Natural killer cell (primary cell): ENCODE data around the gene MYO3A. TPM values are rescaled to one million over a fixed set of nuclear protein-coding genes. Genes with fewer than 3 reads are reported as not detected.

Source experiments
- ATAC-seq, 3 donors: fragments of 150-1000 bp in 2 of 3; fragments of 200-7000 bp in 1 of 3; cut with Tn5 transposase; 1 replicate in 1 of 3; 2 replicates in 2 of 3; pipeline ENCODE4 v1.10.0; 2021; ENCODE audit warnings: mild to moderate bottlenecking in 2 of 3, moderate library complexity in 2 of 3
- DNase-seq, 2 donors: peaks; one replicate each; pipeline versions ENCODE4 v3.0.0 to v3.0.0-alpha.2; 2013 to 2021; ENCODE audit warnings: mixed read lengths in 1 of 2
- H3K27ac ChIP-seq: one replicate; pipeline ENCODE4 v1.5.1; 2013; ENCODE audit warnings: mild to moderate bottlenecking, low read length
- H3K27me3 ChIP-seq: one replicate; pipeline ENCODE4 v1.6.1; 2013; ENCODE audit warnings: low read length; ENCODE audit not compliant: control insufficient read depth, insufficient read depth
- H3K36me3 ChIP-seq: one replicate; pipeline ENCODE4 v1.6.1; 2013; ENCODE audit warnings: low read length; ENCODE audit not compliant: control insufficient read depth, insufficient read depth
- H3K4me1 ChIP-seq: one replicate; pipeline ENCODE4 v1.6.1; 2013; ENCODE audit warnings: low read length; ENCODE audit not compliant: control insufficient read depth, insufficient read depth
- H3K4me3 ChIP-seq: one replicate; pipeline ENCODE4 v1.5.1; 2013; ENCODE audit warnings: low read length
- H3K9me3 ChIP-seq: one replicate; pipeline ENCODE4 v1.6.1; 2013; ENCODE audit warnings: low read length; ENCODE audit not compliant: control insufficient read depth, insufficient read depth
- H3K27ac Mint-ChIP-seq, 2 donors: one replicate each; pipeline ENCODE4 v1.8.0; 2022; ENCODE audit warnings: mild to moderate bottlenecking in 2 of 2, mixed read lengths in 2 of 2, moderate library complexity in 1 of 2
- H3K27me3 Mint-ChIP-seq, 2 donors: one replicate each; pipeline ENCODE4 v1.8.0; 2022; ENCODE audit warnings: low read depth in 2 of 2, mixed read lengths in 2 of 2
- H3K36me3 Mint-ChIP-seq: one replicate; pipeline ENCODE4 v1.8.0; 2022; ENCODE audit warnings: mixed read lengths
- H3K4me1 Mint-ChIP-seq, 2 donors: one replicate each; pipeline ENCODE4 v1.8.0; 2022; ENCODE audit warnings: mixed read lengths in 2 of 2
- H3K4me3 Mint-ChIP-seq: one replicate; pipeline ENCODE4 v1.8.0; 2022; ENCODE audit warnings: mild to moderate bottlenecking, moderate library complexity, mixed read lengths
- H3K9me3 Mint-ChIP-seq, 2 donors: one replicate each; pipeline ENCODE4 v1.8.0; 2022; ENCODE audit warnings: mixed read lengths in 2 of 2
- CTCF ChIP-seq: fragments of 200-600 bp; IDR thresholded peaks from one replicate; pipeline ENCODE4 v1.8.0; 2022; ENCODE audit warnings: antibody characterized with exemption
- WGBS: methylation state at CpG from one replicate; pipeline ENCODE4 v1.1.7; 2013; ENCODE audit warnings: missing lambda C conversion rate; ENCODE audit not compliant: insufficient coverage; 5-methylcytosine and 5-hydroxymethylcytosine counted together
- intact Hi-C: fragments of 100-400 bp; cut with micrococcal nuclease; formaldehyde crosslinking; loops from one replicate; pipeline ENCODE4 v1.14.2; 2022
- total RNA-seq, 4 donors: library from RNA; stranded (reverse); fragments of 120-200 nt in 1 of 4; gene quantifications; one replicate each; pipeline versions ENCODE4 v1.2.3 to v1.2.4, GENCODE V29; 2013 to 2022

MYO3A gene
- total RNA-seq, 3 donors from 2014 or later (not counting 1 experiment from before 2014, with no cell fraction given) = not detected

DNA sequence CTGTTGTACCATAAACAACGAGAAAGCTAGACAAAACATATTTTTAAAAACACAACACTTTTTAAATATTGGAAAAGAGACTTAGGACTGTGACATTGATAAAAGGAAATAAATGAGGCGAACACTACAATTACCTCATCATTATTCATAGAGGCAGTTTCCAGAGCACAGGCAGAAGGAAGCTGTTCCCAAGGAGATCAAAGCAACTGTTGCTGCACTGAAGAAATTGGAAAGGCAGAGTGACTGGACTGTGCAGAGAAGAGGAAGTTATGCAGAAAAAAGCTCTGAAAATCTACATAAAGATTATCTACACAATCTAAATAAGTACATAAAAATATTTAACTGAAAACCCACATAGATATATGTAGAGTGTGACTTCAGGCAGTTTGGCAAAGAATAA is 32.8 kb downstream of the MYO3A start:
- Mint-ChIP-seq H3K27ac (no peak overlapping the region), H3K4me3 (no peak overlapping the region), H3K36me3 (no peaks in the 10 kb centered on the region), H3K9me3 (peaks cover 5 to 7% of the 10 kb centered on the region in 2 donors), H3K4me1 (no peaks in the 10 kb centered on the region), H3K27me3 (no peaks in the 10 kb centered on the region)
- Histone ChIP-seq H3K4me3 (no peak overlapping the region), H3K27ac (no peak overlapping the region), H3K9me3 (no peaks in the 10 kb centered on the region), H3K36me3 (no peaks in the 10 kb centered on the region), H3K4me1 (no peaks in the 10 kb centered on the region), H3K27me3 (no peaks in the 10 kb centered on the region)
- intact Hi-C loops = no loop called here
- WGBS = no CpG with 5 or more reads among the region's 2 CpGs
- no peak for DNase-seq
- no peak for TF ChIP-seq CTCF
- no peak for ATAC-seq

- no peak for ATAC-seq
- H3K36me3 ChIP-seq = no peaks in the 10 kb centered on the region
- no peaks in the 10 kb centered on the region for H3K27me3 ChIP-seq
- H3K27ac ChIP-seq = no peak overlapping the region
- Mint-ChIP-seq H3K4me3 (no peak overlapping the region), H3K36me3 (no peaks in the 10 kb centered on the region), H3K9me3 (peaks cover 2 to 9% of the 10 kb centered on the region in 2 donors), H3K27me3 (peaks cover 3 to 5% of the 10 kb centered on the region in 2 donors), H3K27ac (no peak overlapping the region), H3K4me1 (no peaks in the 10 kb centered on the region)
- intact Hi-C loops = no loop called here
- H3K4me1 ChIP-seq = no peaks in the 10 kb centered on the region
- no peak for TF ChIP-seq CTCF
- no peak for DNase-seq
- H3K9me3 ChIP-seq = no peaks in the 10 kb centered on the region
- H3K4me3 ChIP-seq = no peak overlapping the region
Measured at GRCh38 chr10:25972631-25973030, 38.6 kb downstream of the MYO3A start.

DNA sequence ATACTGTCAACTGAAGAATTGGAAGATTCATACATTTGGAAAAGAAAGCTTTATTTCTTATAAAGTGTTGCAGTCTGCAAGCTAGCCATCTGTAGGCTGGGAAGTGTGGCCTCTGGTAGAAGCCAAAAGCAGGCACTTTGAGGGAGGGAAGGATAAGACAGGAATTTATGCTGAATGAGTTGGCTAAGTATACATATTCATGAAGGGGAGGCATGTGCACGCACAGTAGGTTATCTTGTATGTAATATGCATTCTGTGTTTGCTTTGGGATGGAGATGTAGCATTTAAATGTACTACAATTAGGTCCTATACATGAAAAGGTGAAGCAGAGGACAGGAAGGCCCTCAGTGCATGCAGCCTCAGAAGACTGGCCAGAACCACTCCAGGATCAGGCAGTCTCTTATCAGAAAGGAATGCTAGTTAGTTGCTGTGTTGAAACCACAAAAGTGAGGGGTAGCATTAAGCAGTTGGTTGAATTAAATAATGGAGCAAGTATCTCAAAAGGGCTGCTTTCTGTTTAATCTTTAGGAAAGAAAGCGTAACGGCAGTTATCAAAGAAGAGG is 40.9 kb downstream of the MYO3A start:
- Mint-ChIP-seq H3K9me3 (peaks cover 0 to 7% of the 10 kb centered on the region in 2 donors), H3K4me3 (no peak overlapping the region), H3K4me1 (no peaks in the 10 kb centered on the region), H3K36me3 (no peaks in the 10 kb centered on the region), H3K27ac (no peak overlapping the region), H3K27me3 (peaks cover 3 to 5% of the 10 kb centered on the region in 2 donors)
- Histone ChIP-seq H3K4me1 (no peaks in the 10 kb centered on the region), H3K9me3 (no peaks in the 10 kb centered on the region), H3K27ac (no peak overlapping the region), H3K4me3 (no peak overlapping the region), H3K36me3 (no peaks in the 10 kb centered on the region), H3K27me3 (no peaks in the 10 kb centered on the region)
- 95% methylated on average over 3 of the region's 3 CpGs for WGBS
- TF ChIP-seq CTCF = no peak
- DNase-seq (no peak), ATAC-seq (no peak)
- intact Hi-C loops = no loop called here

GRCh38 chr10:25978771-25979170 is 44.7 kb downstream of the MYO3A start:
- Histone ChIP-seq H3K27me3 (no peaks in the 10 kb centered on the region), H3K27ac (no peak overlapping the region), H3K9me3 (no peaks in the 10 kb centered on the region), H3K4me3 (no peak overlapping the region), H3K36me3 (no peaks in the 10 kb centered on the region), H3K4me1 (no peaks in the 10 kb centered on the region)
- H3K4me1 Mint-ChIP-seq = no peaks in the 10 kb centered on the region
- peaks cover 3 to 5% of the 10 kb centered on the region in 2 donors for H3K27me3 Mint-ChIP-seq
- H3K4me3 Mint-ChIP-seq = no peak overlapping the region
- no peak overlapping the region for H3K27ac Mint-ChIP-seq
- intact Hi-C loops = no loop called here
- WGBS = no CpG with 5 or more reads among the region's 1 CpG
- DNase-seq (no peak), ATAC-seq (no peak)
- H3K36me3 Mint-ChIP-seq = no peaks in the 10 kb centered on the region
- TF ChIP-seq CTCF = no peak
- peaks cover 0 to 6% of the 10 kb centered on the region in 2 donors for H3K9me3 Mint-ChIP-seq
